ENCODE measurements around the gene SSH2. TPM values are rescaled to one million over a fixed set of nuclear protein-coding genes. Genes with fewer than 3 reads are reported as not detected.

SSH2 gene
- total RNA-seq, 1 donor from 2014 or later = 9.8 TPM

DNA sequence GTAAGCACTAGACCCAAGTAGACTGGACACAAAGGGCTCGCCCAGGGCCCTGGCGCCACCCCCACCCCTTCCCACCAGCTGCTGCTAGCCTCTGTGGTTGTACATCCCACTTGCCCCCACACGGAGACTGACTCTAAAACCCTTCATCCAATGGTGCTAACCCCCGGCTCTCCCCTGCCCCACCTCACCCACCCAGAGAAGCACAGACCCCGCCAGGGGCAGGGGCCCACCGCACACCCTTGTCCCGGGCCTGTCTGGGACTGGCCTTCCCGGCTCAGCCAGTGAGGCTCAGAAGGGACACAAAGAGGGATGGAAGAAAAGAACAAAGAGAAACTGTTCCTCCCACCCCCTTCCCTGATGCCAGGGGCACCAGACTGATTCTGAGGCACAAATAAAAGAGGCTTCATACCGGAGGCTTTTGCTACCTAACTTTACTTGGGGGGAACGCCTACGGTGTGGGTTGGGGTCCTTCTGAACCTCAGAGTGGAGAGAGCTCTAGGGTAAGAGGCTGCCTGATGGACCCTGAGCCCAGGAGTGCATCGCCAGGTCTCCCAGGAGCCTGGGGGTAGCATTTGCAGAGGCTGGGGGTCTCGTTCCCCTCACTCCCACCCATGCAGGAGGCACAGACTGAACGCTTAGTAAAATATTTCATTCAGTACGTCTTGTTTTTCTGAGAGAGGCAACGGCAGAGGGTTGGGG, 315.5 kb downstream of the SSH2 start:
- Histone ChIP-seq H3K36me3 (ENCODE audit: control insufficient read depth, insufficient read depth, low read length) (no peaks in the 10 kb centered on the region), H3K4me3 (ENCODE audit: low read depth, low read length) (no peak overlapping the region), H3K27me3 (ENCODE audit: control insufficient read depth, insufficient read depth, low read length) (peaks cover 20% of the 10 kb centered on the region)
- no peak for DNase-seq (ENCODE audit: low read depth)
- TF ChIP-seq, protein P1, sequence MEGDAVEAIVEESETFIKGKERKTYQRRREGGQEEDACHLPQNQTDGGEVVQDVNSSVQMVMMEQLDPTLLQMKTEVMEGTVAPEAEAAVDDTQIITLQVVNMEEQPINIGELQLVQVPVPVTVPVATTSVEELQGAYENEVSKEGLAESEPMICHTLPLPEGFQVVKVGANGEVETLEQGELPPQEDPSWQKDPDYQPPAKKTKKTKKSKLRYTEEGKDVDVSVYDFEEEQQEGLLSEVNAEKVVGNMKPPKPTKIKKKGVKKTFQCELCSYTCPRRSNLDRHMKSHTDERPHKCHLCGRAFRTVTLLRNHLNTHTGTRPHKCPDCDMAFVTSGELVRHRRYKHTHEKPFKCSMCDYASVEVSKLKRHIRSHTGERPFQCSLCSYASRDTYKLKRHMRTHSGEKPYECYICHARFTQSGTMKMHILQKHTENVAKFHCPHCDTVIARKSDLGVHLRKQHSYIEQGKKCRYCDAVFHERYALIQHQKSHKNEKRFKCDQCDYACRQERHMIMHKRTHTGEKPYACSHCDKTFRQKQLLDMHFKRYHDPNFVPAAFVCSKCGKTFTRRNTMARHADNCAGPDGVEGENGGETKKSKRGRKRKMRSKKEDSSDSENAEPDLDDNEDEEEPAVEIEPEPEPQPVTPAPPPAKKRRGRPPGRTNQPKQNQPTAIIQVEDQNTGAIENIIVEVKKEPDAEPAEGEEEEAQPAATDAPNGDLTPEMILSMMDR (IDR thresholded peaks at IDR 0.05; ENCODE audit: insufficient read depth, low read length, poor library complexity, severe bottlenecking) = no peak

DNA sequence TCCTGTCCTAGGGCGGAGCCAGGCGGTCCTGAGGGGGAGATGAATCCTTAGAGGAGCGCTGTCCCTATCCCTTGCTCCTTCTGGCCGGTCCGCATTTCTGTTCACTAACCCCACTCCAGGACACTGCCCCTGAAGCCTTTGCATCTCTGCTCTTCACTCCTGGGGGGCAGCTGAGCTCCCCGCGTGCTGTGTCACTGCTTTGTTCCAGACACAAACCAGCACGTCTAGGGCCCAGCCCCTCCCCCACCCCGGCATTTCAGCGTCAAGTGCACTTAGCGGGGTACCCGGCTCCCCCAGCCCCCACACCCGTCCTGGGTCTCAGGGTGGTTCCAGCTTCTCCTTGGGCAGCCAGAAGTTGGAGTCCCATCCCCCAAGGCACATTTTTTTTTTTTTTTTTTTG, 316.2 kb downstream of the SSH2 start:
- TF ChIP-seq, protein P1 (IDR thresholded peaks at IDR 0.05; ENCODE audit: insufficient read depth, low read length, poor library complexity, severe bottlenecking) = no peak
- Histone ChIP-seq H3K27me3 (ENCODE audit: control insufficient read depth, insufficient read depth, low read length) (peaks cover 20% of the 10 kb centered on the region), H3K36me3 (ENCODE audit: control insufficient read depth, insufficient read depth, low read length) (no peaks in the 10 kb centered on the region), H3K4me3 (ENCODE audit: low read depth, low read length) (no peak overlapping the region)
- DNase-seq (ENCODE audit: low read depth) = no peak

DNA sequence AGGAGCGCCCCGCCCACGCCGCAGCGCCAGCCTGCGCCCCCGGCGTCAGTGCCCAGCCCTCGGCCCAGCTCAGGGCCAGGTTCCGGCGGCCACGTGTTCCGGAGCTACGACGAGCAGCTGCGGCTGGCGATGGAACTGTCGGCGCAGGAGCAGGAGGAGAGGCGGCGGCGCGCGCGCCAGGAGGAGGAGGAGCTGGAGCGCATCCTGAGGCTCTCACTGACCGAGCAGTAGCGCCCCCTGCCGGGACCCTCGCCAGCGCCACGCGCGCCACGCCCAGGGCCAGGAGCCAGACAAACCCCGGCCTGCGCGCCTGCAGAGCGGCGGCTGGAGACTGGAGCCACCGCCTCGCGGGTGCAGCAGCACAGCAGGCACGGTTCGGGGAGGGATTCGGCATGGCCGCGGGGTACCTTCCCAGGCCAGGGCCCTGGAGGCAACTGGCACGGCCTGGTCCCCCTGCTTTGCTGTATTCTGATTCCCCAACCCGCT, 316.6 kb downstream of the SSH2 start:
- peak overlapping the region; percentile 1 for H3K4me3 ChIP-seq (ENCODE audit: low read depth, low read length)
- H3K36me3 ChIP-seq (ENCODE audit: control insufficient read depth, insufficient read depth, low read length) = no peaks in the 10 kb centered on the region
- DNase-seq (ENCODE audit: low read depth) = no peak
- H3K27me3 ChIP-seq (ENCODE audit: control insufficient read depth, insufficient read depth, low read length) = peaks cover 20% of the 10 kb centered on the region
- TF ChIP-seq, protein P1 (IDR thresholded peaks at IDR 0.05; ENCODE audit: insufficient read depth, low read length, poor library complexity, severe bottlenecking) = peak; percentile 56

DNA sequence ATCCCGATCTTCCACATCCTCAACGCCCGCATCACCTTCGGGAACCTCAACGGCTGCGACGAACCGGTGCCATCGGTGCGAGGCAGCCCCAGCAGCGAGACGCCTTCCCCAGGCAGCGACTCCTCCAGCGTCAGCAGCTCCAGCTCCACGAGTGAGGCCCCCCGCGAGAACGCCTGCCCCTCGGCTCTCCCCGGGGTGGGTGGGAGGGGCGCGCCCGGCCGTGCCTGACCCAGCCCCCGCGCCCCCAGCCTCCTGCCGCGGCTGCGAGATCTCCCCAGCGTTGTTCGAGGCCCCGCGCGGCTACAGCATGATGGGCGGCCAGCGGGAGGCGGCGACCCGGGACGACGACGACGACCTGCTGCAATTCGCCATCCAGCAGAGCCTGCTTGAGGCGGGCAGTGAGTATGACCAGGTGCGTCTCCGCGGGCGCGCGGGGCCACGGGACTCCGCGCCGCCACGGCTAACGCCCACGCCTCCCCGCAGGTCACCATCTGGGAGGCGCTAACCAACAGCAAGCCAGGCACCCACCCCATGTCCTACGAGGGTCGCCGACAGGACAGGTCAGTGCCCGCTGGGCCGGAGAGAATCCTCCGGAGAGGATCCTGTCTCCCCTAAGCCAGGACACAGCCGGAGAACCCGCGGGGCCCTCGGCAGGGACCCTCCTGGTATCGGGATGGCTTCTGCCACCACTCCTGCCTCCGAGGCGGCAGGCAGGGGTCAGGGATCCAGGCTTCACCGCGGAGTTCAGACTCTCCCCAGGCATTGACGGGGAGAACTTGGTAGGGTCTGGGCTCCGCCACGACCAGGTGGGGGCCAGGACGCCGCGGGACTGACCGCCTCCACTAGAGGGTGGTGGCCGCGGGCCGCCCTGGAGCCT, 317.4 kb downstream of the SSH2 start:
- Histone ChIP-seq H3K36me3 (ENCODE audit: control insufficient read depth, insufficient read depth, low read length) (no peaks in the 10 kb centered on the region), H3K27me3 (ENCODE audit: control insufficient read depth, insufficient read depth, low read length) (peaks cover 18% of the 10 kb centered on the region), H3K4me3 (ENCODE audit: low read depth, low read length) (peak overlapping the region; percentile 1)
- TF ChIP-seq, protein P1 (IDR thresholded peaks at IDR 0.05; ENCODE audit: insufficient read depth, low read length, poor library complexity, severe bottlenecking) = no peak
- no peak for DNase-seq (ENCODE audit: low read depth)

DNA sequence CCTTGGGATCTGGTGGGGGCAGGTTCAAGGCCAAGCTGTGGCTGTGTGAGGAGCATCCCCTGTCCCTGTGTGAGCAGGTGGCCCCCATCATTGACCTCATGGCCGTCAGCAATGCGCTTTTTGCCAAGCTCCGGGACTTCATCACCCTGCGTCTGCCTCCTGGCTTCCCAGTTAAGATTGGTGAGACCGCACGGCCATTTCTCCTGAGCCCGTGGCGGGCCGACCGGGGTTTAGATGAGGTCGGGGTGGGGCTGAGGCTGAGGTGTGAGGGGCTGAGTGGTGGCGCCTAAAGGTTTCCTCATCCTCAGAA, 318.0 kb downstream of the SSH2 start:
- no peak for DNase-seq (ENCODE audit: low read depth)
- no peaks in the 10 kb centered on the region for H3K36me3 ChIP-seq (ENCODE audit: control insufficient read depth, insufficient read depth, low read length)
- TF ChIP-seq, protein P1 (IDR thresholded peaks at IDR 0.05; ENCODE audit: insufficient read depth, low read length, poor library complexity, severe bottlenecking) = no peak

More for the DNA sequence above, 318.0 kb downstream of the SSH2 start:
- H3K4me3 ChIP-seq (ENCODE audit: low read depth, low read length) = no peak overlapping the region
- H3K27me3 ChIP-seq (ENCODE audit: control insufficient read depth, insufficient read depth, low read length) = peaks cover 15% of the 10 kb centered on the region

All from kidney epithelial cell (primary cell).